GM18508 (cell line): ENCODE measurements around the gene SLC40A1.

Experiments
- ATAC-seq: cut with Tn5 transposase; IDR thresholded peaks from one replicate; pipeline ENCODE4 v1.9.1; 2021; ENCODE audit warnings: moderate number of reproducible peaks; ENCODE audit not compliant: insufficient read depth, unreplicated experiment

The SLC40A1 gene

DNA sequence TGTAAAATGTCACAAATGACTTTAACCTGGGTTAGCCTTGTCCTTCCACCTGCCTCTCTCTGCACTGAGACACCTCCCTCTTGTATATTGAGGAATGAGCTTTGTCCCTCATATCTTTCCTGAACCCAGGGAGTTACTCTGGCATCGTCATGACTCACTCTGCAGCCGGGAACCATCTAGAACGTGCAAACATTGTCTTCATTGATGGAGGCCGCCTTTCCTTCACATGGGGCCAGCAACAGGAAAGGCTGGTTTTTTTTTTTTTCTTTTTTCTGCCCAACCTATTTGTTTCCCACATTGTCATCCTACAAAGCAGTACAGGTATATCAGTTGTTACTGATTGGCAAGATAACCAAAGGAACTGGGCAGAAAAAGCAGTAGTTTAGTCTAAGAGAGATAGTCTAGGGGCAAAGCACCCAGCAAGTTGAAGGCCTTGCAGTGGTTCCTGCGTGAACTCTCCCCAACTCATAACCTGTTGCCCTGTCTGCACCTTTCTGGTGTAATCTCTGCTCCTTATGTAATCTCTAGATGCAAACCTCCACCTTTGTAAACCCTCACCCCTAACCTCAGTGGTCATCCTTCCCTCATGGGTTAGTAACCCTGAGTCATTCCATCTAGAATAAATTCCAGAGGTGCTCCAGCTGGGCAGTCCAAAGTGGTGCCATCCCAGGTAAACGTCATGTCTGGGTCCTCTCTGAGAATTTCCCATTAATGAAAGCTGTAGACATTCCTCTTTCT is 38.3 kb downstream of the SLC40A1 start:
- ATAC-seq, result no peak

DNA sequence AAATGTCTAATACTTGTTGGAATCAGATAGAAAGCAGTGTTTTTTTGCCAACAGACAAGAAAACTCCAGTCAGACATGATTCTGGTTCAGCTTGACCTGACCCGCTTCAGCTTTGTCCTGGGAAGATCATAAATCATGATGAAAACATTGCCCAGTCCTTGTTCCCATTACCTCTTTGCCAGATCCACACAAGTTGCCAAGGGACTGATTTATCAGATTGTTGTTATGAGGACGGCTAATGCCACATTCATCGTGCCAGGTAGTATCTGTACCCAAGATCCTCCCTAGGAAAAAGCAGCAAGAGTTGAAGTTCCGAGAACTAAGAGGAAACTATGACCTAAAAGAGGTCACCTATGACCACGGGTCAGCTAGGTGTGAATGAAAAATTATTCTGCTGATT is 39.0 kb downstream of the SLC40A1 start:
- ATAC-seq, result no peak

DNA sequence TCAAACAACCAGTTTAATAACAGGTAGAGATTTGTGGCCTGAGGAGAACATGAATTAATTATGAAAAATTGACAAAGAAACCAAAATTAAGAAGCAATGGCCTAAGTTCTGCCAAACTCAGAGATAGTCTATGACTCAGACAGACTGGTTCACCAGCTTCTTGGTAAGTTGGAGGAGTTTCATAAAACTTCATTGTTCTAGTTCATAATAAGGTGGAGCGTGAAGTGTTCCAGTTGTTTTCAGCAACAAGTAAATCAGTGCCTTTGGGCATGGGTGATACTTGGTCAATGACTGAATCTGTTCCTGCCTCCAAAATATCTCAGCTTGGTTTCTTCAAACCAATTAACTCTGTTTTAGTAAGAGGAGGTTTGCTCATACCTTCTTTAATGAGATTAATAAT is 40.0 kb downstream of the SLC40A1 start:
- no peak for ATAC-seq

DNA sequence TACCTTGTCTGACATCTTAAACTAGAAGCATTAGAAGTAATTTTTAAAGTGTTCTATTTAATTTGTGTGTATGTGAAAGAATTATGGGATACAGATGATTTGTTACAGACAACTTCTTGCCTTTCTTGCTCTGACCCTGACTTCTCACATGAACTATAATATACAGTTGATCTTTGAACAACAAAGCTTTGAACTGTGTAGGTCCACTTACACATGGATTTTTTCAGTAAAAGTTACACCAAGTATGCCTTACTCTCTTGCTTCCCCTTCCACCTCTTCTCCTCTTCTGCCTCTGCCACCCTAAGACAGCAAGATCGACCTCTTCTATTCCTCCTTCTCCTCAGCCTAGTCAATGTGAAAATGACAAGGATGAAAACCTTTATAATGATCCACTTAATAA is 42.2 kb downstream of the SLC40A1 start:
- ATAC-seq, result no peak

DNA sequence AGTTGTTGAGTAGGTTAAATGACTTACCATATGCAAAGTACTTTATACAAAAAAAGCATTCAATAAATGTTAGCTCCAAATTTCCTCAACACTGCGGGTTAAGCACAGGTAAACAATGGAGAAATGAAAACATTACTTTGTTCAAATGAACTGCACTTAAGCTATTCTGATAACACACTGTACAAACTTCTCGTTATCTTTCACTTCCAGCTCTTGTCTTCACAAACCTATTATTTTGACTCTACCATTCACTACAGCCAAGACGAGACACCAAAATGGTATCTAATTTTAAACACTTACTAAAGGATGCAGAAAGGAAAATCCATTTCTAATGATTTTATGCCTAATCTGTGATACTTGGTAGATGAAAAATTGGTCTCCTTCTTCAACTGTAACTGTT is 43.8 kb downstream of the SLC40A1 start:
- no peak for ATAC-seq

DNA sequence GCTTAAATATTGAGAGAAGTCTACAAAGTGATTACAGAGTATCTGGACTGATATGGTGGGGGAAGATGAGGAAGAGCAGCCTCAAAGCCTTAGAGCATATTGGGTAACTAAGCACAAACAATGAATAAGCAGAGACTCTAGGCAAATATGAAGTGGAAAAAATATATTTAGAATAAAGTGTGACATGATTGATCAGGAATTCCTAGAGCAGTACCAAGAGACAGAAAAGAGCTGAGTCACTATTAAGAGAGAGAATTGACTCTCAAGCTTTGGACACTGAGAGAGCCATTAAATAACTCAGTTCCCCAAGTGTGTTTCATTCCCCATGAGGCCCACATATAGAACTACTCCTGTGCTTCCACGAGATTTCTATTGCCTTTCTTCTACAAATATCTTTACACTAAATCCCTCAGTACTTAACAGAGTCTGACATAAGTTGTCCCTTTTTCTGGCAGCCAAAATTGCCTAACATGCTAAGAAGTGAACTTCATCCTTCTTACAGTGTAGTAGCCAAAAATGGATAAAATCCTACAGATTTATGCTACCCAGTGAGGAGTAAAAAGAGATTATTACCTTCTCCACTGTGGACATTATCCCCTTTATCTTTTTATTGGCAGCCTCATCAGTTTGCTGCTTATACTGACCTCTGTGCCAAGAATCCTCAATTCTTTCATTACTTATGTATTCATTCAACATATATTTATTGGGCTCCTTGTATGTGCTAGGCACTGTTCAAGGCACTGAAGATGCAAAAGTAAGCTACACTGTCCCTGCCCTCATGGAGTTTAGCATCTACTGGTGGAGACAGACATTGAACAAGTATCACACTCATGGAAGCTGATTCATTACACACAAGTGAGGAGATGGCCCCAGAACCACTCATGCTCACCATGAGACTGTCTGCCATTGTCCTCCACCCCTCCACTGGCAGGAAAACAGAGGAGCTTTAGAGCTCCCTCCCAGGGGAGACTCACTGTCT is 45.4 kb downstream of the SLC40A1 start:
- no peak for ATAC-seq

DNA sequence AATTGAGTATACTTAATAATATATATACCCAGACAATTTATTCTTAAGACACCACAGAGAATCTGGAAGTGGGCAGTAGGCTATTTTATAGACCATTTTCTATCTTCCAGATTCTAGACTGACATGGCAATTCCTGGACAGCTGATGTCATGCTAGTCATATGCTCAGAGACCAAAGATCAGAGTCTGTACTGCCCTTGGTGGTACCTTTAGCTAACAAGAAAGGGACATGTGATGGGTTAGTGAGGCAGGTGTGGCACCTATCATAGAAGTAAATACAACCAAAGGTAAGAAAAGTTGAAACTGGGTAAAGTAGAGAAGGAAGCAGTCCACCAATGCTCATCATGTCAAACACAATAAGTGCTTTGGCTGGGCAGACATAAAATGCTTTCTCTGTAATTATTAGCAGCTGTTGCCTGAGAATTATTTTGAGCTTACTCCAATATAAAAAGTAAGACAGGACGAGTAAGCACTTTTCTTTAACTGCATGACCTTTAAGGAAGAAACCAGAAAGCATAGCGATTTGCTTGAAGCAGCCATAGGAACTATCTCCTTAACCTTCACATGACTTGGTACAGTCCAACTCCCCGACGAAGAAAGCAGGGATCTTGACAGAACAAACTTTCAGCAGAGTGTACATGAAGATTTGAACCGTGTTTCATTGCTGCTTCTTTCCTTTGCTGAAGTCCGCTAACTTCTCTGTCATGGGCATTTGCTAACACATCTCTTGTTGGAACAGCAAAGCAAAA is 47.1 kb downstream of the SLC40A1 start:
- ATAC-seq, result no peak

DNA sequence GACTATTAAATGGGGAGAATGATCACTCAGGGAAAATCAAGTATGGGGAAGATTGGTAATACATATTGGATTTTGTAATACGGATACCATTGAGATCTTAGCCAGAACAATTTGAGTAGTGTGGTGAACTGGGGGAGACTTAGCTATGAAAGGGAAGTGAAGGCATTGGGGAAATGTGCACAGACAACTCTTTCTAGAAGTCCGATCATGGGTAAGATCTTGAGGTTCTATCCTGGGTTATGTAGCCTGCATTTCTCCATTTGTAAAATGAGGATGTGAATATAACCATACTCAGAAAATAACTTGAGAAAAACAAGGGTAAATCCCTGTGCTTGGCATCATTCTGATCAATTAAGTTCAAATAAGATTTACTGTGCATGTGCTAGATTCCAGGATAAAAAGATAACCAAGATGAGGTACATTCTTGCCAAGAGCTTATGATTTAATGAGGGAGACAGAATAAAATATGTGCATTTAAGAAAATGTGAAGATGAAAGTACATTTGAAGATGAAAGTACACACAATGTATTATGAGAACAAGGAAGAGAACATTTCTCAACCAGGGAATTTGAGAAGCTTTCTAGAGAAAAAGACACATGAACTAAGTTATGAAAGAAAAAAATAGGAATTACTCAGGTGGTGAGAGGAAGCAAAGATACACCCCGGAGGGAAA is 49.5 kb downstream of the SLC40A1 start:
- ATAC-seq, result no peak

DNA sequence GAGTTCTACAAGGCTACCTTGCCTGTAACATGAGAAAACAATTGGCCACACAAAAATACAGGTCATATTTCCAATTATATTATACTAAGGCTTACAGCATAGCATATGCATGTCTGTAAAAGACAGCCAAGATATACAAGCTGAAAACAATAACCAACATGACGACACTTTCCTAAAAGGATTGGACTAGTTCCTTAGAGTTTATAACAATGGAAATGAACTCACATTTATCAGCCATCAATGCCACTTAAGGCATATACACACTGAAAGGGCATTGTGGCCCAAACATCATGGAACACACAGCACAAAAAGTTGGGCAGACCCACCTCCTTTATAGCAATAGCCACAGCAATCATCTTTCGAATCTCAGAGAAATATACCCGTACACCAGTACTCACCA is 52.0 kb downstream of the SLC40A1 start:
- ATAC-seq, result no peak

DNA sequence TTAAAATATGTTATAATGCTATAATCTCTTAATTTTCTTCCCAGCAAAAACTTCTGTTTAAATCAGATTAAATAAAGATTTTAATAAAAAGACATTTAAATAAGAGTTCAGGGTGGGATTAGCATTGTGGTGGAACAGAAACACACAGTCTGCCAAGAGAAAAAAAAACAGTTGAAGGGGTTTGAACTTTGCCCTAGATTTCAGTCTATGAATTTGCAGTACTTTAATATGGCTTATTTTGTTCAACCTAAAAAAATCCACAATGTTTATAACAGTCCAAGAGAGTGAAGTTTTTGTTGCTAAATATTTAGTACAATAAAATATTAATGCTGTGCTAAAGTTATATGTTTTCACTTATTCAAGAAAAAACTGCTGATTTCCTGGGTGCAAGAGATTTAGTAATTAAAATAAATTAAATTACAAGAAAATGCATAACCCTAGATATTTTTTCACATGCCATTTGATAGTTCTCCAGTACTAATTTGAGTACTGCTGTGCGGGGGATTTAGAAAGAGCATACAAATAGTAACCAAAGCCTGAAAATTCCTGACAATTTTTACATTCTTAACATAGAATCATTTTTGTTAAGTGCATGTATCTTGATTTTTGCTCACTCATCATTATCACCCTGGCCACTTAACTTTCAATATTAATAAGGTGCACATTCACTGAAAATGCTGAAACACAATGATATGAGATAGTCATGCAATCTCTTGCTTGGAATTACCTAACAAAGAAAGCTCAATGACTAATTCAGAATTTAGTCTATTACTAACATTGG is 52.6 kb downstream of the SLC40A1 start:
- ATAC-seq, result no peak

DNA sequence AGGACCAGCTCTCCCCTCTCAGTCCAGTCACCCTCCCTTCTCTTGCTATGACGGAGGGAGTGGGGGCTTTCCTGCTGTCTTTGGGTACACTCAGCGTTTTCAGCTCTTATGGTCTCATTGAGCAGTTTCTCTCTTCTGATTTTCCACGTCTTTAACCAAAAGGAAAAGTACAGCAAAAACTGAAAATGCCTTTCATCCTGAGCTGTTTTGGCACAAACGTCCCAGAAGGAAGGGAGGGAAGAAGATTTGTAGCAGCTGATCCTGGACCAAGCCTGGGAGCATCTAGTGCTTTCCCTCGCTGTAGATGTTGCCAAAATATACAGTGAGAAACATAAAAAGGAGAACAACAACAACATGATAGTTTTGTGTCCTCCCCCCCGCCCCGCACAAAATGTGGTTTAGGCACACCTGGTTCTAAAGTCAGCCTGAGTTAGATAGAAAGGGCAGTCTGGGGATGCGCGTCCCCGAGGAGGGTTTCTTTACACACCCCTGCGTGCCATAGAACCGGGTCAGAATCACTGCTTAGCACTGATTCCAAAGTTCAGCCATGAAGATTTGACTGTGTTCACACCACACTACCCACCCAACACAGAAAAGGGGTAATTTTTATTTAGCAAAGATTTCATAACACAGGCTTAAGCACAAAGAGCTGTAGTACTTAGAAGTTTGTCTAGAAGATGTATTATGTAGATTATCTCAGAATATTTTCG is 53.4 kb downstream of the SLC40A1 start:
- ATAC-seq, result no peak

DNA sequence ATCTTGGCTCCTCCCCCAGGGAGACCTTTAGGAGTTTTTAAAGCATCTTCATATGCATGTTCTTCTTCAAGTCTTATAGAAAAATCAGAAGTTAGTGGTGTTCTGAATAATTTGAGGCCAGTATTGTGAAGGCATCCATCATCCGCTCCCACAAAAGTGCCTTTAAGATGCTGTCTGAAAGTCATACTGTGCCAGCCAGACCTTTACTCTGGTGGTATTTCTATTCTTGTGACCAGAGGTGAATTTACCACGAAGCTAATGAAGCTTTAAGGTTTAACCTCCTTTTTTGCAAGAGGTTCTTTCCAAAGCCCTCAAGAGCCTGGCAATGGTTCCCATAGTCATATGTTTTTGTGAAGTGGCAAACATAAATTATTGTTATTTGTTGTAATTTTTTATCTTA is 54.3 kb downstream of the SLC40A1 start:
- no peak for ATAC-seq

DNA sequence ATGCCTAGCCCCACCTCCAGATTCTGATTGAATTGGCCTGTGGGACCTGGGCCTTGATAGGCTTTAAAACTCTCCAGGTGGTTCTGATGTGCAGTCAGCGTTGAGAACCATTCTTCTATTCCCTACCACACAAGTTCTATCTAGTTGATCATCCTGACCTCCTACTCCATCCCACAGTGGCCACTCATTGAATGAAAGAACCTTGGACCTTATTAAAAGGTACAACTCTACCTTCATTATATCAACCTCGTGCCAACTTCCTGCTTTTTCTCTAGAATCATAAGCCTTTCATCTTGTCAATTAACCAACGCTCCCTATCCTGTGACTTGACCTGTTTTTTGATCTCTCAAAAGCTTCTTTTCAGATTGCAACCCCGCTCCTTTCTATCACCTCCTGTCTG is 55.8 kb downstream of the SLC40A1 start:
- ATAC-seq, result no peak

DNA sequence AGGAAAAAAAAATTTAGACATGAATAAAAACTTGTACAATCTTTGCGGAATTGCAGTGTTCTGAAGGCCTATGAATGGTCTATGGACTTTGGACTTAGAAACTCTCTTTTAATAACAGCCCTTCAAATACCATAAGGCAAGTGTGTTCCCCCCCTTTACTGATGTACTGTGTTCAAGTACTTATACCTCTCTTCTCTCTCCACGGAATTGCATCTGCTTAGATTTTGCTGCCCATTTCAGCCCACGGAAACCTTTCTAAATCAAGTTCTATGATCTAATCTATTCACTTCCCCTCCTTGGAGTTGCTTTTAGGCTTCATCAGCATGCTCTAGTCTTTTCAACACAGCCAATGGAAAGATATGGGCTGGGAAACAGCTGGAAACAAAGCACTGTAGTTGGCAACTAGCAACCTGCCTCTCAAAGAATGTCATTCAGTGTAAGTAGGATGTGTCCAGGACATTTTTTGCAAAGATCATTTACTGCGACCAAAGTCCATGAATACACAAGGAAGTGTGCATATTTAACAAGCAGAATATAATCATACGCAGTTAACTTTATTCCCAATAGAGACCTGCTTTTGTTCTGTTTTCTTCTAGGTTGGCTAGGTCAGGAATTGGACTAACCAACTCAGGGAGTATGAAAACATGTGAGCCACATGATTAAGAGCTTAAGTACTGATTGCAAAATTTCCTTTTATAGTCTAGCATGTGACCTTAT is 58.0 kb downstream of the SLC40A1 start:
- no peak for ATAC-seq

DNA sequence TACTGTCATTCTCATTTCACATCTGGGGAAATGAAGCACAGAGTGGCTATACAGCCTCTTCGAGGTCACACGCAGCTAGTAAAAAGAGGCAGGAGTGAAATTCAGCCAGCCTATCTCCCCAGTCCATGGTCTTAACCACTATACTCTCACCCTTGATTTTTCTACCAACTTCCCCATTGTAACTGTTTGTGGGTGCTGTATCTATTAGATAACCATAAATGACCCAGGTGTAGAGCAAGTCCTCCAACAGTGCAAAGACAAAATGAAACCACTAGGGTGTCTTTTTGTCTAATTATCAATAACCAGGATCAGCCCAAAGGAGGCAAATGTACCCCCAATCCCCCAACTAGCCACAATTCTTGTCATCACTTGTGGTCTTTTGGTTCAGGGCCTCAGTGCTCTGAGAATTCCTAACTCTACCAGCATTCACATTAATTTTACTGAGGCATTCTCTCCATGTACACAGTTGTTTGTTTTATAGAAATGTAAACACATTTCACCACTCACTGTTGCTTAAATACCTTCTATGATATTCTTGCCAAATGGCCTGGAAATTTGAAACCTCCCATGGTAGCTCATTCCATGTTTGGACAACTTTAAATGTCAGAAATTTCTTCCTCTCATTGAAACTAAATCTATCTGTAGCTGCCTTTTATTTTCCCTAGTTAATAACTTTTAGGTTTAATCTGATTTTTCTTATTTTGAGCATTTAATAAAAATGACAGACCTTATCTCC is 58.7 kb downstream of the SLC40A1 start:
- peak; percentile 50 for ATAC-seq

DNA sequence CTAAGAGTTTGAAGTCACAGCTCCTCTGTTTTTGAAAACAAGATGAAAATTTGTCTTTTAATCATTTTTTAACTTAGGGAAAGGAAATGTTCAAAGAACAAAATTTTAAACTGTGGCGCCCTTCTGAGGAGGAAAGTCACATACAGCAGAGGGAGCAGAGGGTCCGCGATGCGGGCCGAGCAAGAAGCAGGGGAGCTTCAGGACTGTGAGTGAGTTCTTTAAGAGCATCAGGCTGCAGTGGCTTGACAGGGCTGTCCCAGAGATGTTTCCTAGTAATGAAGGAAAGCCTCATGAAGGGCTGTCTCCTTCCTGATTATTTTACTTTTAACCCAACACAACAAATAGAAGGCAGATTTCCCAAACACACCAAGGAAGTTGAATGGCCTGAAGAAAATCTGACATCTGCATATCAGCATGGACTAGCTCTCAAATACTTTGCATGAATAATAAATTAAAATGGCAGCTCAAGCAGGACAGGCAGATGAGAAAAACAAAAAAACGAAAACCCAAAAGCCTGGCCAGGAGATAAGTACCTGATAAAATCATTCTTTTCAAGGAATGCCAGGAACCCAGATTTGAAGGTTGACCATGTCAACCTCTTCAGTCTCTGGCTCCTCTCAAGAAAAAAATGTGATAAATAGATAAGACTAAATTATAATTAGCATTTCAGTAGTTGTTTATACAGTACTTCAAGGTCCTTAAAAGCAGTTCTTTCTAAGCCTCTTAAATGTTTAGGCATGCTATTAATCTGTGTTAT is 60.8 kb downstream of the SLC40A1 start:
- no peak for ATAC-seq
